Muscle layer of duodenum (tissue), 2 donors: ENCODE measurements around the gene ESRRG.
"Not testable (repeated sequence)": the region's sequence is repeated elsewhere in the genome, so short reads cannot be mapped to it uniquely, and the experiment has no call there.

ENCODE experiments used
- H3K27ac ChIP-seq: one replicate; pipeline ENCODE4 v1.7.0; 2013; ENCODE audit warnings: mild to moderate bottlenecking, low read length
- H3K27me3 ChIP-seq: one replicate; pipeline ENCODE4 v1.7.0; 2013; ENCODE audit warnings: low read depth, mild to moderate bottlenecking, control low read depth, low read length
- H3K36me3 ChIP-seq, 2 donors: one replicate each; pipeline ENCODE4 v1.7.0; 2013; ENCODE audit warnings: low read length in 2 of 2, control low read depth in 1 of 2, mild to moderate bottlenecking in 1 of 2; ENCODE audit not compliant: insufficient read depth in 2 of 2, control insufficient read depth in 1 of 2
- H3K4me1 ChIP-seq, 2 donors: one replicate each; pipeline ENCODE4 v1.7.0; 2013; ENCODE audit warnings: low read length in 2 of 2, mild to moderate bottlenecking in 2 of 2, control low read depth in 1 of 2, moderate library complexity in 1 of 2; ENCODE audit not compliant: insufficient read depth in 2 of 2, control insufficient read depth in 1 of 2
- H3K4me3 ChIP-seq, 2 donors: one replicate each; pipeline ENCODE4 v1.7.0; 2013; ENCODE audit warnings: low read length in 2 of 2, low read depth in 1 of 2, mild to moderate bottlenecking in 1 of 2
- H3K9me3 ChIP-seq, 2 donors: one replicate each; pipeline ENCODE4 v1.7.0; 2013; ENCODE audit warnings: low read length in 2 of 2, control low read depth in 1 of 2, mild to moderate bottlenecking in 1 of 2; ENCODE audit not compliant: control insufficient read depth in 1 of 2
- donor health status: healthy.

The ESRRG gene

GRCh38 chr1:216531263-216532239, 191.7 kb downstream of the ESRRG start:
- Histone ChIP-seq H3K4me3 (peak overlapping the region; percentile 68 to 83), H3K27ac (peak overlapping the region; percentile 49), H3K36me3 (no peaks in the 10 kb centered on the region)

GRCh38 chr1:216529851-216530250, 193.4 kb downstream of the ESRRG start:
- H3K36me3 ChIP-seq, H3K9me3 ChIP-seq, H3K27ac ChIP-seq, H3K4me3 ChIP-seq, H3K4me1 ChIP-seq, H3K27me3 ChIP-seq: not testable (repeated sequence)

More at GRCh38 chr1:216531263-216532239, 191.7 kb downstream of the ESRRG start:
- H3K9me3 ChIP-seq: no peaks in the 10 kb centered on the region
- H3K4me1 ChIP-seq: no peaks in the 10 kb centered on the region
- no peaks in the 10 kb centered on the region for H3K27me3 ChIP-seq

GRCh38 chr1:216528816-216529215, 194.4 kb downstream of the ESRRG start:
- no peaks in the 10 kb centered on the region for H3K36me3 ChIP-seq
- H3K27ac ChIP-seq: no peak overlapping the region
- H3K27me3 ChIP-seq: no peaks in the 10 kb centered on the region
- no peaks in the 10 kb centered on the region for H3K4me1 ChIP-seq
- no peaks in the 10 kb centered on the region for H3K9me3 ChIP-seq
- no peak overlapping the region for H3K4me3 ChIP-seq

GRCh38 chr1:216523449-216524190, 199.6 kb downstream of the ESRRG start:
- Histone ChIP-seq H3K27ac (no peak overlapping the region), H3K4me1 (no peaks in the 10 kb centered on the region), H3K4me3 (no peak overlapping the region), H3K9me3 (no peaks in the 10 kb centered on the region), H3K36me3 (no peaks in the 10 kb centered on the region), H3K27me3 (no peaks in the 10 kb centered on the region)

- H3K9me3 ChIP-seq: no peaks in the 10 kb centered on the region
- H3K27ac ChIP-seq: no peak overlapping the region
- no peaks in the 10 kb centered on the region for H3K27me3 ChIP-seq
- H3K4me1 ChIP-seq: no peaks in the 10 kb centered on the region
- H3K36me3 ChIP-seq: no peaks in the 10 kb centered on the region
- H3K4me3 ChIP-seq: no peak overlapping the region
Observed at GRCh38 chr1:216523043-216523442, 200.2 kb downstream of the ESRRG start.

- no peaks in the 10 kb centered on the region for H3K27me3 ChIP-seq
- no peak overlapping the region for H3K4me3 ChIP-seq
- H3K27ac ChIP-seq: no peak overlapping the region
- H3K4me1 ChIP-seq: no peaks in the 10 kb centered on the region
- H3K9me3 ChIP-seq: no peaks in the 10 kb centered on the region
- H3K36me3 ChIP-seq: no peaks in the 10 kb centered on the region
Observed at GRCh38 chr1:216521477-216521876, 201.8 kb downstream of the ESRRG start.

- Histone ChIP-seq H3K4me1 (no peaks in the 10 kb centered on the region), H3K4me3 (no peak overlapping the region), H3K9me3 (no peaks in the 10 kb centered on the region), H3K36me3 (no peaks in the 10 kb centered on the region), H3K27me3 (no peaks in the 10 kb centered on the region), H3K27ac (no peak overlapping the region)
Observed at GRCh38 chr1:216518844-216519627, 204.2 kb downstream of the ESRRG start.

GRCh38 chr1:216502528-216503162, 220.6 kb downstream of the ESRRG start:
- no peaks in the 10 kb centered on the region for H3K27me3 ChIP-seq

GRCh38 chr1:216500273-216500967, 222.8 kb downstream of the ESRRG start:
- Histone ChIP-seq H3K36me3 (no peaks in the 10 kb centered on the region), H3K9me3 (no peaks in the 10 kb centered on the region), H3K4me1 (no peaks in the 10 kb centered on the region), H3K27me3 (no peaks in the 10 kb centered on the region), H3K27ac (no peak overlapping the region), H3K4me3 (no peak overlapping the region)

More at GRCh38 chr1:216502528-216503162, 220.6 kb downstream of the ESRRG start:
- H3K9me3 ChIP-seq: no peaks in the 10 kb centered on the region
- no peak overlapping the region for H3K27ac ChIP-seq
- no peaks in the 10 kb centered on the region for H3K36me3 ChIP-seq
- H3K4me3 ChIP-seq: no peak overlapping the region
- no peaks in the 10 kb centered on the region for H3K4me1 ChIP-seq

GRCh38 chr1:216499581-216500272, 223.5 kb downstream of the ESRRG start:
- Histone ChIP-seq H3K4me1 (no peaks in the 10 kb centered on the region), H3K27me3 (no peaks in the 10 kb centered on the region), H3K36me3 (no peaks in the 10 kb centered on the region), H3K4me3 (no peak overlapping the region), H3K27ac (no peak overlapping the region), H3K9me3 (no peaks in the 10 kb centered on the region)
